Central memory CD8-positive, alpha-beta T cell (primary cell): Measurements from ENCODE around the gene DLG5.

Experiments
- ATAC-seq: fragments of 150-1000 bp; cut with Tn5 transposase; replicated peaks from 2 replicates; pipeline ENCODE4 v1.10.0; 2022; ENCODE audit warnings: mild to moderate bottlenecking, moderate FRiP score, moderate number of reproducible peaks; ENCODE audit not compliant: poor library complexity, severe bottlenecking; ENCODE audit errors: extremely low read depth
- DNase-seq, 2 donors: peaks; one replicate each; pipeline ENCODE4 v3.0.0; 2021; ENCODE audit warnings: low spot score in 2 of 2
- H3K27ac Mint-ChIP-seq: one replicate; pipeline ENCODE4 v1.8.0; 2022; ENCODE audit warnings: low read depth, mild to moderate bottlenecking, moderate library complexity, mixed read lengths
- H3K27me3 Mint-ChIP-seq: one replicate; pipeline ENCODE4 v1.8.0; 2022; ENCODE audit warnings: mixed read lengths
- H3K36me3 Mint-ChIP-seq: one replicate; pipeline ENCODE4 v1.8.0; 2022; ENCODE audit warnings: mild to moderate bottlenecking, moderate library complexity, mixed read lengths; ENCODE audit not compliant: insufficient read depth
- H3K4me1 Mint-ChIP-seq: one replicate; pipeline ENCODE4 v1.8.0; 2022; ENCODE audit warnings: mixed read lengths
- H3K4me3 Mint-ChIP-seq: one replicate; pipeline ENCODE4 v1.8.0; 2022; ENCODE audit warnings: mild to moderate bottlenecking, moderate library complexity, mixed read lengths
- H3K9me3 Mint-ChIP-seq: one replicate; pipeline ENCODE4 v1.8.0; 2022; ENCODE audit warnings: mixed read lengths

The DLG5 gene

GRCh38 chr10:77964811-77965210 is 38.3 kb upstream of the DLG5 start:
- no peak overlapping the region for H3K4me3 Mint-ChIP-seq
- no peaks in the 10 kb centered on the region for H3K9me3 Mint-ChIP-seq
- H3K4me1 Mint-ChIP-seq = no peaks in the 10 kb centered on the region
- H3K36me3 Mint-ChIP-seq = no peaks in the 10 kb centered on the region
- DNase-seq (no peak), ATAC-seq (no peak)
- H3K27ac Mint-ChIP-seq = no peak overlapping the region
- peaks cover 25% of the 10 kb centered on the region for H3K27me3 Mint-ChIP-seq

GRCh38 chr10:77963901-77964300 is 37.3 kb upstream of the DLG5 start:
- no peak for DNase-seq
- no peaks in the 10 kb centered on the region for H3K9me3 Mint-ChIP-seq
- H3K27me3 Mint-ChIP-seq = peaks cover 34% of the 10 kb centered on the region
- H3K36me3 Mint-ChIP-seq = no peaks in the 10 kb centered on the region
- ATAC-seq = no peak
- H3K4me1 Mint-ChIP-seq = no peaks in the 10 kb centered on the region
- H3K27ac Mint-ChIP-seq = no peak overlapping the region
- H3K4me3 Mint-ChIP-seq = no peak overlapping the region

- peaks cover 41% of the 10 kb centered on the region for H3K27me3 Mint-ChIP-seq
- H3K27ac Mint-ChIP-seq = no peak overlapping the region
- H3K9me3 Mint-ChIP-seq = no peaks in the 10 kb centered on the region
- ATAC-seq (no peak), DNase-seq (no peak)
- H3K36me3 Mint-ChIP-seq = no peaks in the 10 kb centered on the region
- H3K4me1 Mint-ChIP-seq = no peaks in the 10 kb centered on the region
- H3K4me3 Mint-ChIP-seq = no peak overlapping the region
Measured at GRCh38 chr10:77962350-77963146, 36.0 kb upstream of the DLG5 start.

GRCh38 chr10:77961668-77962067 is 35.1 kb upstream of the DLG5 start:
- Mint-ChIP-seq H3K36me3 (no peaks in the 10 kb centered on the region), H3K27ac (no peak overlapping the region), H3K4me3 (no peak overlapping the region), H3K9me3 (no peaks in the 10 kb centered on the region), H3K4me1 (no peaks in the 10 kb centered on the region), H3K27me3 (peaks cover 45% of the 10 kb centered on the region)
- DNase-seq (no peak), ATAC-seq (no peak)

GRCh38 chr10:77960829-77961329 is 34.3 kb upstream of the DLG5 start:
- ATAC-seq = no peak
- H3K27me3 Mint-ChIP-seq = peaks cover 50% of the 10 kb centered on the region
- H3K36me3 Mint-ChIP-seq = no peaks in the 10 kb centered on the region
- H3K27ac Mint-ChIP-seq = no peak overlapping the region
- no peak for DNase-seq
- H3K4me3 Mint-ChIP-seq = no peak overlapping the region
- H3K4me1 Mint-ChIP-seq = no peaks in the 10 kb centered on the region
- no peaks in the 10 kb centered on the region for H3K9me3 Mint-ChIP-seq

- no peak for DNase-seq
- Mint-ChIP-seq H3K4me3 (no peak overlapping the region), H3K9me3 (no peaks in the 10 kb centered on the region), H3K4me1 (no peaks in the 10 kb centered on the region), H3K27ac (no peak overlapping the region), H3K27me3 (peaks cover 53% of the 10 kb centered on the region), H3K36me3 (no peaks in the 10 kb centered on the region)
- ATAC-seq = no peak
Measured at GRCh38 chr10:77959887-77960455, 33.4 kb upstream of the DLG5 start.

- Mint-ChIP-seq H3K27me3 (peaks cover 52% of the 10 kb centered on the region), H3K36me3 (no peaks in the 10 kb centered on the region), H3K4me3 (no peak overlapping the region), H3K27ac (no peak overlapping the region), H3K9me3 (no peaks in the 10 kb centered on the region), H3K4me1 (no peaks in the 10 kb centered on the region)
- DNase-seq = no peak
- no peak for ATAC-seq
Measured at GRCh38 chr10:77959384-77959783, 32.8 kb upstream of the DLG5 start.

GRCh38 chr10:77955136-77955535 is 28.6 kb upstream of the DLG5 start:
- DNase-seq (no peak), ATAC-seq (no peak)
- Mint-ChIP-seq H3K4me3 (no peak overlapping the region), H3K36me3 (no peaks in the 10 kb centered on the region), H3K9me3 (peaks cover 11% of the 10 kb centered on the region), H3K27ac (no peak overlapping the region), H3K4me1 (no peaks in the 10 kb centered on the region), H3K27me3 (peaks cover 57% of the 10 kb centered on the region)

GRCh38 chr10:77949167-77949566 is 22.6 kb upstream of the DLG5 start:
- Mint-ChIP-seq H3K36me3 (no peaks in the 10 kb centered on the region), H3K27ac (no peak overlapping the region), H3K27me3 (peaks cover 42% of the 10 kb centered on the region), H3K9me3 (peaks cover 11% of the 10 kb centered on the region), H3K4me3 (no peak overlapping the region), H3K4me1 (no peaks in the 10 kb centered on the region)
- DNase-seq (no peak), ATAC-seq (no peak)

- H3K4me3 Mint-ChIP-seq = no peak overlapping the region
- H3K36me3 Mint-ChIP-seq = no peaks in the 10 kb centered on the region
- peaks cover 43% of the 10 kb centered on the region for H3K27me3 Mint-ChIP-seq
- DNase-seq = no peak
- H3K27ac Mint-ChIP-seq = no peak overlapping the region
- H3K4me1 Mint-ChIP-seq = no peaks in the 10 kb centered on the region
- peaks cover 9% of the 10 kb centered on the region for H3K9me3 Mint-ChIP-seq
- ATAC-seq = no peak
Measured at GRCh38 chr10:77946084-77946483, 19.5 kb upstream of the DLG5 start.

GRCh38 chr10:77944519-77944918 is 18.0 kb upstream of the DLG5 start:
- Mint-ChIP-seq H3K4me1 (no peaks in the 10 kb centered on the region), H3K27ac (no peak overlapping the region), H3K27me3 (peaks cover 33% of the 10 kb centered on the region), H3K9me3 (no peaks in the 10 kb centered on the region), H3K36me3 (no peaks in the 10 kb centered on the region), H3K4me3 (no peak overlapping the region)
- ATAC-seq (no peak), DNase-seq (no peak)

GRCh38 chr10:77943121-77943901 is 16.8 kb upstream of the DLG5 start:
- Mint-ChIP-seq H3K9me3 (no peaks in the 10 kb centered on the region), H3K27me3 (peaks cover 22% of the 10 kb centered on the region), H3K4me1 (no peaks in the 10 kb centered on the region), H3K4me3 (no peak overlapping the region), H3K36me3 (no peaks in the 10 kb centered on the region), H3K27ac (no peak overlapping the region)
- ATAC-seq (no peak), DNase-seq (no peak)

GRCh38 chr10:77941790-77942189 is 15.2 kb upstream of the DLG5 start:
- H3K9me3 Mint-ChIP-seq = no peaks in the 10 kb centered on the region
- no peak overlapping the region for H3K4me3 Mint-ChIP-seq
- no peaks in the 10 kb centered on the region for H3K36me3 Mint-ChIP-seq
- no peak for ATAC-seq
- peaks cover 22% of the 10 kb centered on the region for H3K27me3 Mint-ChIP-seq
- no peaks in the 10 kb centered on the region for H3K4me1 Mint-ChIP-seq
- DNase-seq = no peak
- H3K27ac Mint-ChIP-seq = no peak overlapping the region
